ENCODE results near the gene ADAMTSL5. TPM values are rescaled to one million over a fixed set of nuclear protein-coding genes. Genes with fewer than 3 reads are reported as not detected.

The ADAMTSL5 gene
- total and polyA plus RNA-seq, 9 of the 15 experiments (the other 6 are each of a cell fraction or from before 2014, with no cell fraction given): 1.0 to 11.6 (median 4.1) TPM

GRCh38 chr19:1495799-1496713, 16.8 kb downstream of the ADAMTSL5 start:
- no peak overlapping the region for H3K27ac ChIP-seq (ENCODE audit: extremely low read depth, low read depth, low read length)
- WGBS (ENCODE audit: insufficient coverage, low coverage, missing lambda C conversion rate): 73% methylated on average over 34 of the region's 40 CpGs
- H3K4me1 ChIP-seq (replicated peaks in 1 of 2; ENCODE audit: control insufficient read depth in 2 of 2, insufficient read depth in 2 of 2, low read length in 2 of 2): peaks cover 21 to 87% of the 10 kb centered on the region in 2 experiments
- no peak overlapping the region for H2AFZ ChIP-seq (ENCODE audit: low read depth, low read length)
- H3K36me3 ChIP-seq (ENCODE audit: control insufficient read depth, insufficient read depth, low read length): no peaks in the 10 kb centered on the region
- ChIA-PET POLR2A (no interaction called here), CTCF (ENCODE audit: low intra/inter-chr PET ratio) (no interaction called here)
- no peaks in the 10 kb centered on the region for H3K27me3 ChIP-seq (ENCODE audit: control insufficient read depth in 2 of 2, insufficient read depth in 2 of 2, low read length in 2 of 2)
- ATAC-seq: no peak
- peaks cover 26% of the 10 kb centered on the region for H3K79me2 ChIP-seq (ENCODE audit: control insufficient read depth, insufficient read depth, low read length)
- in situ Hi-C loops (cut with MboI) (no loop called here), intact Hi-C loops (cut with micrococcal nuclease) (no loop called here)
- no peaks in the 10 kb centered on the region for H3K9me1 ChIP-seq (ENCODE audit: control insufficient read depth, insufficient read depth, low read length)
- DNase-seq (ENCODE audit: extremely low read depth in 1 of 4, low spot score in 3 of 4): no peak
- H4K20me1 ChIP-seq (replicated peaks; ENCODE audit: control insufficient read depth, insufficient read depth, low read length): peaks cover 6% of the 10 kb centered on the region; the same call in 1 of the 2 replicates
- no peak overlapping the region for H3K4me3 ChIP-seq
- TF ChIP-seq FOXO4 (CRISPR knock-in tag; IDR thresholded peaks at IDR 0.05): 0 out of 2 replicates have a peak, but pooled peaks have one; percentile 34
- TF ChIP-seq POLR2G (IDR thresholded peaks at IDR 0.05; ENCODE audit: low read depth, low read length): peak; percentile 58
- no peak for TF ChIP-seq RFX5 (IDR thresholded peaks at IDR 0.05; ENCODE audit: low read depth, low read length)
- TF ChIP-seq ZBTB33 (CRISPR knock-in tag; IDR thresholded peaks at IDR 0.05): peak; percentile 91
- TF ChIP-seq ZBTB7A (IDR thresholded peaks at IDR 0.05; ENCODE audit: borderline replicate concordance, control insufficient read depth, low read depth, low read length): no peak
- TF ChIP-seq NRF1 (conservative IDR thresholded peaks at IDR 0.05 in 1 of 2, IDR thresholded peaks at IDR 0.05 in 1 of 2): no peak
- TF ChIP-seq NFIX (CRISPR knock-in tag; IDR thresholded peaks at IDR 0.05; ENCODE audit: low read depth): no peak
- TF ChIP-seq SIN3A (IDR thresholded peaks at IDR 0.05; ENCODE audit: borderline replicate concordance in 2 of 2, control insufficient read depth in 1 of 2, low read depth in 2 of 2, low read length in 2 of 2): no peak
- TF ChIP-seq NR1H2 (CRISPR knock-in tag; IDR thresholded peaks at IDR 0.05): no peak
- TF ChIP-seq DPF2 (IDR thresholded peaks at IDR 0.05): no peak
- TF ChIP-seq ZFP36 (IDR thresholded peaks at IDR 0.05; ENCODE audit: low read depth, low read length, partially characterized antibody): peak; percentile 80
- TF ChIP-seq ZNF431 (CRISPR knock-in tag; IDR thresholded peaks at IDR 0.05): no peak
- no peak for TF ChIP-seq GATAD2A (IDR thresholded peaks at IDR 0.05)
- no peak for TF ChIP-seq ZFP1 (CRISPR knock-in tag; IDR thresholded peaks at IDR 0.05)
- H3K9me3 ChIP-seq (replicated peaks; ENCODE audit: control insufficient read depth, insufficient read depth, low read depth, low read length): no peaks in the 10 kb centered on the region
- peak overlapping the region in 1 of 2 experiments; percentile 75; a peak in 2 of 4 replicates for H3K9ac ChIP-seq (ENCODE audit: insufficient read depth in 1 of 2, low read depth in 2 of 2, low read length in 2 of 2)
- no peak overlapping the region for H3K4me2 ChIP-seq (ENCODE audit: insufficient read depth, low read length)
- FAIRE-seq: no peak
- no TSS peak for BruUV-seq (replicated peaks)
